ENCODE results near the gene MEN1.
A peak's percentile ranks its signal among the peaks of the same experiment; 100 is the strongest.
"Not testable (repeated sequence)": the region's sequence is repeated elsewhere in the genome, so short reads cannot be mapped to it uniquely, and the experiment has no call there.

Gene MEN1

DNA sequence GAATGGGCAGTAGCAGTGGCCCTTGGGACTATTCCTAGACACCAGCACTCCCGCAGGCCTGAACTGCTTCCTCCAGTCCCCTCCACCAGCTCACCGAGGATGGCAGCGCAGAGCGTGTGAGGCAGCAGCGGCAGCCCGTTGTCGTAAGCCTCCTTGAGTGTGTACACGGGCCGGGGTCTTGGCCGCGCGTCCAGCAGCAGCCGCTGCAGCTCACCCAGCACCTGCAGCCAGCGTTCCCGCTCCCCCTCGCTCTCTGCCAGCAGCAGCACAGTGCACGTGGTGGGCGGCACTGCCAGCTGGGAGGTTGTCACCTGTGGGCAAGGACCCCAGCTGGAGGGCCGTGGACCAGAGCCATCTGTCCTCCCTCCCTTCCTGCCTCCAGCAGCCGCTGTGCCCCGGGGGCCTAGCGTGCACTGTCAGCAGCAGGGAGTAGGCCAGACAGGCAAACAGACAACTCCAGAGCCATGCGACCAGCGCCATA is 21.1 kb upstream of the MEN1 start:
- DNase-seq = no peak

DNA sequence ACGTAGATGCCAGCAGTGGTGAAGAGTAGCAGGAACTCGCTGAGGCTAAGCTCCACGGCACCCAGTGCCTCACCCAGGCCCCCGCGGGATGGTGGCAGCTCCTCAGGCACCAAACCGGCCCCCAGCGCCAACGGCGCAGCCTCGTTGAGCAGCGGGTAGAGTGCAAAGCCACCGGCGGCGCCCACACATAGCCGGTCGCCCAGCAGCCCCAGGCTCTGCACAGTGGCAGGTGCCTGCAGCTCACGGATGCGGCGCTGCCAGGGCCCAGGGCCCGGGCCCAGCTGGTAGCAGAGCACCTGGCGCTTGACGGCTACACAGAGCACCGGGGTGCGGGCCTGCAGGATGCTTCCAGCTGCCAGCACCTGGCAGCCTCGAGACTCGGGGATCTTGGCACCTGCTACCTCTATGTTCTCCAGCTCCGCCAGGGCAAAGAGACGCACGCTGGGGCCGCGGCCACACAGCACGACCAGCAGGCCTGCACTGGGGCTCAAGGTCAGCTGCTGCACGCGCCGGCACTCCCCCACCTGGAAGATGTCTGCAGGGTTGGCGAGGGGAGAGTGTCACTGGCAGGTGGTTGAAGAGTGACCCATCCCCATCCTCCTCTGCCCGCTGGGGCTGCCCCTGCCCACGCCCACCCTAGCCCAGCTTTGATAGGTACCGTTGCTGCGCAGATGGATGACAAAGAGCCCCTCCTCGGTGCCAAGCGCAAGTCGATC is 19.3 kb upstream of the MEN1 start:
- DNase-seq = no peak

DNA sequence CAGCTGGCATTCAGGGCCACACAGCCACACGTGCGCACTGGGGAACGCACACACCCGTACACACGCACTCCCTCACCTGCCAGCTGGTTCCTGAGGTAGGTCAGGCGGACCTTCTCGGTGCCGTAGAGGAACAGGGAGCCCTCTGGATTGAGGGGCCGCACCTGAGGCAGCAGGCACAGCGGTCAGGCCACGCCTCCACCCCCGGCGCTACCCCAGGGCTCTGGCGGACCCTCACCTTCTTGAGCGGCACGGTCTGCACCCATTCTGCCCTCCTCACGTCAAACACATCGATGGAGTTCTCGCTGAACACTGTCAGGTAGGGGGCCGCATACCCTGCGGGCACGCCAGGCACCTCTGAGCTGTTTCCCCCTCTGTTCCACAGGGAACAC is 17.1 kb upstream of the MEN1 start:
- no peak for DNase-seq

DNA sequence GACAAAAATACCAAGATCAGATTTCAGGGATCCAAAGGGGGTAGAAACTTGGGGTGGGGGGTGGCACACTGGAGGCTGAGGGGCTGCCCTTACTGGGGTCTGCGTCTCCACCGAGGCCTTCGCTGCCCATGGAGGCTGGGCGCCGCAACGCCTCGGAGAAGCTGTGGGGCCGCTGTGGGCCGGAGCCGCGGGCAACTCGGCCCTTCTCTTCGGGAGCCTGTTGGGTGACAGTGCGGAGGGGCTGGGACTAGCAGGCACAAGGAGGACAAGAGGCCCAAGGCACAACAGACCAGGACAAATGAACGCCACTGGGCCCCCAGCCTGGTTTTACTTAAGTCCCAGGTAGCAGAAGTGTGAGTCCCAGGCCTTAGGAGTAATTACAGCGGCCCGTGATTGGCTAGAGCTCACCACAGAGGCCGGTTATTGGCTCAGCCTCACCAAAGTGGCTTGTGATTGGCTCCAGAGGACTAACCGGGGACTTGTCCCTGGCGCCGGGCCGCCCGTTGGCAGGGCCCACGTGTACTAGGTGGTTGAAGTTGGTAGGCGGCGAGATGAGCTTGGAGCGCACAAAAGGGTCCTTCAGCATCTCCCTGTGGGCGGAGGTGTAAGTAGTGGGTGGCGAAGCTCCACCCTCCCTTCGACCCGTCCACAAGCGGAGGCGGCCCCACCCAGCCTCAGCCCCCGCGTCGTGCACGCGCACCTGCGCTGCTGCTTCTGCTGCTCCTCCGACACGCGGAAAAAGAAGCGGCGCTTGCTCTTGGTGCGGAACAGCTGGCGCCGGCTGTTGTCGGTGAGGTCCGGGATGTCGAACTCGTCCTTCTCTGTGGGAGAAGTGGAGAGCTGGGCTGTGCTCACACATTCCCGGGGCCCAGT is 16.5 kb upstream of the MEN1 start:
- no peak for DNase-seq

DNA sequence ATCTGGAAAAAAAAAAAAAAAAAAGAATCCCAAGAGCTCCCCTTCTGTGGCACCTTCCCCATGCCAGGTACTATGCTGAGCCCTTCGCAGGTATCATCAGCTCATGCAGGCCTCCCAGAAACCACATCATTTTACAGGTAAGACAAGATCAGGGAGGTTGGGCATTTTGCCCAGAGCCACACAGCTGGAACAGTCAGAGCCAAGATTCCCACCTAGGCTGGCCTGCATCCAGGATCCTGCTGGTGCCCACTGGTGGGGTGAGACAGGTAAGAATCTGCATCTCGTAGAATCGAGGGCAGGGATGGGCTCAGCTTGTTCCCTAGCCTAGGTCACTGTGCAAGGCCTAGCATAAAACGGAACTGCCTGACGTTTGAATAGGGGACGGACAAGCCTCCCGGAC is 15.7 kb upstream of the MEN1 start:
- DNase-seq = no peak

DNA sequence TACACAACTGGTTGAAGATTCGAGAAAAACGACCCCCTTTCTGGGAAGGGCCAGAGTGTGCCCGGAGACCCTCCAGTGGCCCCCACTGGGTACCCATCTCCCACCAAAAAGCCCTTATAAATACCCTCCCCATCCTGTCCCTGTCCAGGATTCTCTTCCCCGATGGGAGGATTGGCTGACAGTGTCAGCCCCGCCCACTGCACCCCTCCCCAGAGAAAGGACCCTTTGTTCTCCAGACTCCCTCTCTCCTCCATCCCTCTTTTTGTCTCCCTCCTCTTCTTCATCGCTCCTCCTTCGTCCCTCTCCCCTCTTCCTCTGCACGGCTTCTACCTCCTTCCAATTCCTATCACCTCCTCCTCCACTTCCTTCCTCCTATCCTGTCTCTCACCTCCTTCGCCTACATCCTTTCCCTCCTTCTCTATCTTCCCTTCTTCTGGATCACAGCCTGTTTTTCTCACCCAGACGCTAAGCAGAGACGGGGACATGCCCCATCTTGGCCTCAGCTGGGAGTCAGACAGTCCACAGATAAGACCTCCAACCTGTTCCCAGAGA is 13.3 kb upstream of the MEN1 start:
- no peak for DNase-seq

DNA sequence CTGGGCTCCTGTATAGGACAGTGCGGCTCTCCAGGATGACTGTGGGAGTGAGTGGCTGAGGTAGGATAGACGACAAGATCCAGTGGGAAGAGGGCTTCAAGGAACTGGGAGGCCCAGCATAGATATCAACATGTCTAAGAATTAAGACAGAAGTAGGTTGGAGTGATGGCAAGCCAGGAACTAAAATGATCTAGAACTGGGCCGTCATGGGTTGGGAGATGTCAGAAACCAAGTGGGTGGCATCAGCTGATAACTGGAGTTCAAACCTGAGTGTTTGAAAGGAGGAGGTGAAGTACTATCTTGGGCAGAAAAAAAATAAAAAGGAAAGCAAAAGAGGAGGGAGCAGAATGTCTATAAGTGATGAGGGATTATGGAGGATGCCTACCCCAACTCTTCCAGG is 7.1 kb upstream of the MEN1 start:
- DNase-seq = no peak

DNA sequence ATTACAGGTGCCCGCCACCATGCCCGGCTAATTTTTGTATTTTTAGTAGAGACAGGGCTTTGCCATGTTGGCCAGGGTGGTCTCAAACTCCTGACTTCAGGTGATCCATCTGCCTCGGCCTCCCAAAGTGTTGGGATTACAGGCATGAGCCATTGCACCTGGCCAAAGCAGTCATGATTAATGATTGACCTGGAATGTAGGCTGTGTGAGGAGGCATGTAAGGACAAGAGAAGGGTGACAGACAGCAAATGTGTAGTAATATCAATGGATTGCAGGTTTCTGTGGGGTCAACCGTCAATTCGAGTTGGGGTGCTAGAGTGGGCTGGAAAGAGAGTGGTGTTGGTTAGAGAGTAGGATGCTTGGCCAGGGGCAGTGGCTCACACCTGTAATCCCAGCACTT is 5.1 kb upstream of the MEN1 start:
- DNase-seq = not testable (repeated sequence)

DNA sequence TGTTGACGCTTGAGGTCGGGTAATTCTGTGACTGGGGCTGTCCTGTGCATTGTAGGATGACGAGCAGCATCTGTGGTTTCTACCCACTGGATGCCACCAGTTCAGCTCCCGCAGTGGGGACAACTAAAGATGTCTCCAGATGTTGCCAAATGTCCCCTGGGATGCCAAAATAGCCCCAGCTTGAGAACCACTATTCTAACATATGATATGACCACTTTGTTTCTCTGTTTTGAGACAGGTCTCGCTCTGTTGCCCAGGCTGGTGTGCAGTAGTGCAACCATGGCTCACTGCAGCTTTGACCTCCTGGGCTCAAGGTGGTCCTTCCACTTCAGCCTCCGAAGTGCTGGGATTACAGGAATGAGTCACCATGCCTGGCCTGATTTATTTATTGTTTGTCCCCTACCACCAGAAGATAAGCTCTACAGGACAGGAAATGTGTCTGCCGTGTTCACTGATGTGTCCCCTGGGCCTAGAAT is 4.4 kb upstream of the MEN1 start:
- no peak for DNase-seq

DNA sequence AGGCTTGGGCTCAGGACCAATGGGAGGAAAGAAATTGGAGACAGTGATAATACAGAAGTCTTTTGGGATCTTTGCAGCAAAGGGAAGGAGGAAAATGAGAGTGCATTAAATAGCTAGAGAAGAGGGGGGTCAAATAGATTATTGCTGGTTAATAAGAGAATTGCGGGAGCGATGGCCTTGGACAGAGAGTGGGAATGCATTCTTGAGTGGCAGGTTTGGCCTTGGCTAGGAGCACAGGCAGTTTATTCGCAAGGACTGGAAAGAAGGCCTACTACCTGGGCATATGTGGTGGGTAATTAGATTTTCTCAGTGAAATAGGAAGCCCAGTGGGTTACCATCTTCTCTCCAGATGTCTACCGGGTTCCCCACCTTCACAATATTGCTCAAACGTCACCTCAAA is 3.5 kb upstream of the MEN1 start:
- DNase-seq = no peak

DNA sequence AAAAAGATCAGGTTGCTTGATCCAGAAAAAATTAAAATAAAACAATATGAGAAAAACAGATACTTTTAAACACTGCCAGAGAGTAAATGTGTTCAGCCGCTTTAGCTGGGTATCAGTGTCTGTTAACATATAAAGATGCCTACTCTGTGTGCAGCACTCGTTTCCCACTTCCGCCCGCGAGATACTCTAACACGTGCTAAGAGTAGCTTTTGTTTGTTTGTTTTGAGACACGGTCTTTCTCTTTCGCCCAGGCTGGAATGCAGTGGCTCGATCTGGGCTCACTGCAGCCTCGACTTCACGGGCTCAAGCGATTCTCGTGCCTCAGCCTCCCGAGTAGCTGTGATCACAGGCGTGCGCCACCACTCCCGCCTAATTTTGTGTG is 531 bp upstream of the MEN1 start:
- DNase-seq = no peak

DNA sequence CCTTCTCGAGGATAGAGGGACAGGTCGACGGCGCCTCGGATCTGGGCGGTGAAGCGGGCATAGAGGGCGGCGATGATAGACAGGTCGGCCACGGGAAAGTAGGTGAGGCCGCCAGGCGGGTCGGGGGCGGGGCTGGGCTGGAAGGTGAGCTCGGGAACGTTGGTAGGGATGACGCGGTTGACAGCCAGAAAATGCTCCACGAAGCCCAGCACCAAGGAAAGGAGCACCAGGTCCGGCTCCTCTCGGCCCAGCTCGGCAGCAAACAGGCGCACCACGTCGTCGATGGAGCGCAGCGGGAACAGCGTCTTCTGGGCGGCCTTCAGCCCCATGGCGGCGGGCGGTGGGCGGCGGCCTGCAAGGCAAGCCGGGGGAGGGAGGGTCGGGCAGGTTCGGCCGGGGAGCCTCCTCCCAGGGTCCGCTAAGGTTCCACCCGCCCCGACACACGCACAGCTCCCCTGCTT is 540 bp downstream of the MEN1 start:
- DNase-seq = no peak

DNA sequence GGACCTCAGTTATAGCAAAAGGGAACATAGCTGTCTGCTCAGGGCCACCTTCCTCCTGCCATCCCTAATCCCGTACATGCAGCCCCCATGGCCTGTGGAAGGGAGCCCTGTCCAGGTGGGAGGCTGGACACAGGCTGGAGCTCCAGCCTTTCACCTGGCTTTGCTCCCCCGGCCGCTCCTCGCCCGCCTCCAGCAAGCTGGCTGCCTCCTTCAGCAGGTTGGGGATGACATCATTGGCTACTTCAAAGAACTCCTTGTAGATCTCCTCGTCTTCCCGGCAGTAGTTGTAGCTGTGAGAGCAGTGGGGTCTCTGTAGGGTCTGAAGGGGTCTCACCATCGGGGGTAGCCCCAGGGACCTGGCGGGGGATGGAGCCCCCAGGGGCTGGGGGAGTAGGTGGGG is 4.9 kb downstream of the MEN1 start:
- DNase-seq = no peak

DNA sequence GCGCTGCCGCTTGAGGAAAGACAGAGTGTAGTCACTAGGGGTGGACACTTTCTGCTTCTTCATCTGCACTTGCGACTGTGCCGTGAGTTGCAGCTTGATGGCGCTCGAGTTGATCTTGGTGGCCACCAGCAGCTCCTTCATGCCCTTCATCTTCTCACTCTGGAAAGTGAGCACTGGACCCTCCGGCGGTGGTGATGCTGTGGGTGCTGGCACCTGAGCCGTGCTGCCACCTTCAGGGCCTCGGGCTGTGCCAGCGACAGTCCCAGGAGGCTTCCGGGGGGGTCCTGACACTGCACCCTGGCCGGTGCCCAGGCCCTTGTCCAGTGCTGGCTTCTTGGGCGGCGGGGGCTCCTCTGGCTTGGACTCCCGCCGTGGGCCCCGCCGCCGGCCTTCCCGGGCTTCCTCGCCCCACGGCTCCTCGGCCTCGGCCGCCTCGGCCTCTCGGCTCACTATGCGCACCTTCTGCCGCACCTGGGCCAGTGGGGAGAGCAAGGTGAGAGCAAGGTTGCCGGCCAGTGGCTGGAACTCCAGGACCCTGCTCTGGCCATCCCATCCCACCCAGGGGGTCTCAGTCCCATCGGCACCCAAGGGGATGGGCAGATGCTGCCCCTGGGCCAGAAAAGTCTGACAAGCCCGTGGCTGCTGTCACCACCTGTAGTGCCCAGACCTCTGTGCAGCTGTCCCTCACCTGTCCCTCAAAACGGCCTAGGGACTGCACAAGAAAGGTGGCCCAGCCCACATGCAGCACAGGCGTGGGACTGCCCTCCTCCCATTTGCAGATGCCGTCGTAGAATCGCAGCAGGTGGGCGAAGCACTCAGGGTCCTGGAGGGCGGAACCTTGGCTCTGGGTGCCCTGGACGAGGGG is 5.8 kb downstream of the MEN1 start:
- DNase-seq = no peak

DNA sequence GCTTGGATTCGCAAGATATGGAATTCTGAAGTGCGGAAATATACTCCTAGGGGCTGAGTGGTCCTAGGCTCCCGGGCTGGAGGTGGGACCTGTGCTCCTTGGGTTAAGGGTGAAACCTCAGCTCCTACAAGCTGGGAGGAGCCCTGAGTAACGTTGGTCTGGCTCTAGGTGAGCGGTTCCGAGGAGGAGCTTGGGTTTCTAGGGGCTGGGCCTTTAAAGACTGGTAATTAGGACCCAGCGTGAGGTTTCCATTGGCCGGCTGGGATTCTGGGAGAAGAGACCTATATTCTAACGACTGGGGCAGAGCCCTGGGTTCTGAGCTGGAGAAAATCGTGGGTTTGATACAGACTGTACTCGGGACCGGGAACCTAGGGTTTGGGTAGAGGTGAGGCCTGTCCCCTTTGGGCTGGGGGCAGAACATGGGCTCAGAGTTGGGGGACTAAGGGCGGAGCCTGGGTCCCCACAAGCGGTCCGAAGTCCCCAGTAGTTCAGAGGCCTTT is 6.5 kb downstream of the MEN1 start:
- DNase-seq = no peak

DNA sequence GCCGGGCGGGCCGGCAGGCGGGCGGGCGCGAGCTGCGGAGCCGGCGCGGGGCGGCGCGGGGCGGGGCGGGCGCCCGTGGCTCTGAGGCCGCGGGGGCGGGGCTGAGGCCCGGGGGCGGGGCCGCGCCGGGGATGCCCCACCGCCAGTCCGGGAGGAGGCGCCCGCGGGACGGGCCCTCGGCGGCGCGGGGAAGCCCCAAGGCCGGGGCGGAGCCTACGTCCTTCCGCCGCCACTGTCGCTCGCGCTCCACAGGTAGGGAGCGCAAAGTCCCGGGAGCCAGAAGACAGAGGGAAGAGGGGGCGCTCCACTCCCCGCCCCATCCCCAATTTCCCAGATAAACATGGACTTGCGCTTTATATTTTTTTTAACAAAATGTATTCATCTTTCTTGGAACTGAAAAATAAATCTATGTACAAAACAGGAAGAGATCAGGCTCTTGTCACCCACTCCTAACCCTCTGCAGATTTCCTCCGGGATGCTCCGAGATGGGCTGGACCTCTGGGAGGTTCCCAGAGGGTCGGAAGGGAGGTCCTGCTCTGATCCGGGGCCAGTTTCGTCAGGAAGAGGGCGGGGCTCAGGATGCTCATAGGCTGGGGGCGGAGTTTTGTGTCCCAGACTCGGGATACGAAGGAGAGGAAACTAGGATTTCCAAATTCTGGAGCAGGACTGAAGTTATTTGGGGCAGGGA is 7.0 kb downstream of the MEN1 start, which contains the start of gene MAP4K2:
TSS of gene MAP4K2 (minus strand) at position 57 of the 688 bp plus-strand sequence. CDS start 65 bp downstream, outside the sequence.
- peak; percentile 66 to 85 for DNase-seq

DNA sequence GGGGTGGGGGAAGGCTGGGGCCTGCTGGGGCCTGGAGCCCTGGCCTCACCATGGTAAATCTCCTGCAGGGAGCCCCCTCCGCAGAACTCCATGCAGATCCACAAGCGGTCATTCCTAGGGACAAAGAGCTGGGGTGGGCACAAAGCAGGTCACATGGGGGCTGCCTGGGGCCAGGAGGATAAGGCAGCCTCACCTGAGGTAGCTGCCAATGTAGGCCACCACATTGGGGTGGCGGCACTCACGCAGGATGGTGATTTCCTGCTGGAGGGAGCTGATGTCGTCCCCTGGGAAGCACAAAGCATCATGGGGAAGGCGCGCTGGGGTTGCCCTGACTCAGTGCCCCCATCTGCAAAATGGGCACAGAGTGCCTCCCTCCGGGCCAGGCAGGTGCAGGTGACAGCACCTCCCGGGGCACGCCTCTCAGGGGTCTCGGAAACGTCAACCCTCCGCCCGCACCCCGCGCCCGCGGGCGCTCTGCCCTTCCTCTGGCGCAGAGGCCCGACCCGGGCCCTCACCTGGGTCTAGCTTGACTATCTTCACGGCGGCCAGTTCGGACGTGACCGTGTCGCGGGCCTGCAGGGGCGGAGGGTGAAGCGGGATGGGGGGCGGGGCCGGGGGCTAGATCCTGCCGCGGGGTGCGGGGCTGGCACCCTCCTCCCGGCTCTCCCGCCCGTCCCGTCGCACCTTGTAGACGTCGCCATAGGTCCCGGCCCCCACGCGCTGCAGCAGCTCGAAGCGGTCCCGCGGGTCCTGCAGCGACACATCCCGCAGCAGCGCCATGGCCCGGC is 7.8 kb downstream of the MEN1 start:
- DNase-seq = no peak

DNA sequence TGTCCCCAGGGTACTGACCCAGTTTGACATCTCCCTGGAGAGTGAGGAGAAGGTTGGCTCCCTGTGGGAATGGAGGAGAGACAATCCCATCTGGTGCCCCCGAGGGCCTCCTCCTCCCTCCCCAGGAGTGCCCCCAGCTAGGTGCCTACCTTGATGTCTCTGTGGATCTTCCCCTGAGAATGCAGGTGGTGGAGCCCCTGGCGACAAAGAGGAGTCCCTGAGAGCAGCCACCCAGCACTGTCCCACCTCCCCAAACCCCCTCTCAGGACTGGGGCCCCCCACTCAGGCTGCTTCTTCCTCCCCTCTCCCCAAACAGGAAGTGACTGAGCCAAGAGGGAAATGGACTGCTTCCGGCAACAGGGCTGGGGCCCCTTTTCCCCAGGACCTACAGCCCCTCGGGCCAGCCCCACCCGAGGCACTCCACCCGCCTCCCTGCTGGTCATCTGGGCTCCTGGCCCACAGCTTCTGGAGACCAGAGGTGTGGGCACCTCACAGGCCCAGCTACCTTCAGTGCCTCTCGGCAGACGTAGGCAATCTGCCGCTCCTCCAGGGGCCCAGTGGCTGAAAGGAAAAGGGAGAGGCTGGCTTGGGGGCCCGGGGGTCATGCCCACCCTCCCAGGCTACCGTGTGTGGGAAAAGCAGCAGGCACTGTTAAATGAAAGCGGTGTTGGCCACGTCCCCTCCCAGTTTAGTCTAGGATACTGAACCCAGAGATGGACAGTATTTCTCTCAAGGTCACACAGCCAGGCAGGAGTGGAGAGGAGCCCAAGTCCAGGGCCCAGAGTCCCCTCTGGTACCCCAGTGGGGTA is 8.6 kb downstream of the MEN1 start:
- no peak for DNase-seq

DNA sequence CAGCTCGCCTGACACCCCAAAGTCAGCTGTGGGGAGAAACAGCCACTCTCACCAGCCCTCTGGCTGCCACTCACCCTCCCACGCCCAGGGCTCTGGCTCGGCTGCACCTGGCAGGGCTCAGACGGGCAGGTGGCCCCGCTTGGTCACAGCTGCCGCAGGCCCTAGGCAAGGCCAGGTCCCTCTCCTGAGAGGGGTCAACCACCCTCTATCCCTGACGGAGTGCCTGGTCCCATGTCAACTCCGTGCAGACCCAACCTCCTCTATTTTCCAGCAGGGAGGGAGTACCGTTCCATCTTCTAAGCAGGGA is 9.2 kb downstream of the MEN1 start:
- no peak for DNase-seq

All from NCI-H1930 (cell line).